A673 (cell line): ENCODE data around the gene TMEM88. TPM values are rescaled to one million over a fixed set of nuclear protein-coding genes. Genes with fewer than 3 reads are reported as not detected.

Experiments used
- Bru-seq: library from RNA; stranded (reverse); fragments of 400-500 nt; gene quantifications from one replicate; lab custom pipeline; 2021; lab: Mats Ljungman, UMichigan
- BruChase-seq, 2 experiments: library from RNA; stranded (reverse); fragments of 400-500 nt; gene quantifications; one replicate each; lab custom pipeline; 2021; lab: Mats Ljungman, UMichigan
- BruUV-seq: library from RNA; stranded (reverse); fragments of 400-500 nt; replicated peaks from 2 replicates; lab custom pipeline; 2021; lab: Mats Ljungman, UMichigan
- CTCF ChIA-PET: fragments of 300-600 bp; sonication (Branson Sonifier 250); formaldehyde crosslinking; loops from one replicate; lab custom pipeline; 2022; ENCODE audit warnings: antibody characterized with exemption; lab: Charles Lee
- POLR2A ChIA-PET: fragments of 300-600 bp; sonication (Branson Sonifier 250); formaldehyde crosslinking; loops from one replicate; lab custom pipeline; 2022; ENCODE audit warnings: antibody characterized with exemption; ENCODE audit not compliant: low non-redundant PET; lab: Charles Lee
- DNase-seq: peaks from one replicate; pipeline ENCODE4 v3.0.0-alpha.2; 2015; ENCODE audit warnings: low spot score
- H3K27ac ChIP-seq: fragments of 200-600 bp; sonication (generic); 2 replicates; pipeline ENCODE4 v1.5.1; 2016; ENCODE audit warnings: mixed run types, low read depth, mild to moderate bottlenecking, mixed read lengths, antibody characterized with exemption, low read length; ENCODE audit not compliant: poor library complexity, severe bottlenecking
- H3K27me3 ChIP-seq: fragments of 200-600 bp; sonication (generic); replicated peaks from 2 replicates; pipeline ENCODE4 v1.6.1; 2017; ENCODE audit warnings: mixed run types, low read depth, mild to moderate bottlenecking, mixed read lengths, antibody characterized with exemption, low read length; ENCODE audit not compliant: insufficient read depth, poor library complexity
- H3K36me3 ChIP-seq: fragments of 200-600 bp; sonication (generic); 2 replicates; pipeline ENCODE4 v1.6.1; 2016; ENCODE audit warnings: mixed run types, mild to moderate bottlenecking, mixed read lengths, antibody characterized with exemption, low read length; ENCODE audit not compliant: insufficient read depth, poor library complexity, severe bottlenecking
- H3K4me1 ChIP-seq: fragments of 200-600 bp; sonication (generic); 2 replicates; pipeline ENCODE4 v1.6.1; 2017; ENCODE audit warnings: mixed run types, mild to moderate bottlenecking, mixed read lengths, antibody characterized with exemption, low read length; ENCODE audit not compliant: insufficient read depth, poor library complexity, severe bottlenecking
- H3K4me3 ChIP-seq: fragments of 200-600 bp; sonication (generic); 2 replicates; pipeline ENCODE4 v1.5.1; 2016; ENCODE audit warnings: low read depth, mixed run types, mild to moderate bottlenecking, mixed read lengths, low read length; ENCODE audit not compliant: poor library complexity, severe bottlenecking
- H3K9me3 ChIP-seq: fragments of 200-600 bp; sonication (generic); 2 replicates; pipeline ENCODE4 v1.6.1; 2016; ENCODE audit warnings: mixed run types, low read depth, mild to moderate bottlenecking, mixed read lengths, antibody characterized with exemption, low read length; ENCODE audit not compliant: poor library complexity, severe bottlenecking
- CTCF ChIP-seq: fragments of 300-800, 200-600 bp; sonication (generic); conservative IDR thresholded peaks from 2 replicates; pipeline ENCODE4 v1.5.1; 2017; ENCODE audit warnings: low read depth, mild to moderate bottlenecking, antibody characterized with exemption, low read length, moderate library complexity, mixed read lengths
- EZH2 ChIP-seq: fragments of 200-600 bp; sonication (generic); IDR thresholded peaks from 2 replicates; pipeline ENCODE4 v1.6.1; 2017; ENCODE audit warnings: borderline replicate concordance, low read depth, mild to moderate bottlenecking, mixed read lengths, antibody characterized with exemption, low read length; ENCODE audit not compliant: poor library complexity, severe bottlenecking
- intact Hi-C: fragments of 100-400 bp; cut with micrococcal nuclease; formaldehyde crosslinking; loops from one replicate; pipeline ENCODE4 v1.10.0; 2022; ENCODE audit not compliant: unreplicated experiment
- long read RNA-seq: library from polyadenylated mRNA; stranded (forward); transcript quantifications from one replicate; pipeline ENCODE4 v2.0.0, GENCODE V29; 2022
- total RNA-seq: library from RNA; stranded (reverse); gene quantifications from 2 replicates; pipeline ENCODE4 v1.2.3, GENCODE V29; 2021

The TMEM88 gene
- total RNA-seq: 1.7 and 3.0 TPM in 2 replicates
- percentile 45 among the genes with signal in this experiment for Bru-seq, nascent RNA
- BruChase-seq, experiment 1, labeled RNA remaining after a 2-hour chase: percentile 45 among the genes with signal in this experiment
- BruChase-seq, experiment 2, labeled RNA remaining after a 6-hour chase: percentile 52 among the genes with signal in this experiment
- long read RNA-seq, partial matches to known transcripts: 0 of 3 reads
- long read RNA-seq, other reads (novel, unspliced or antisense): 2 of 3 reads

GRCh38 chr17:7854851-7855659, at the start of gene TMEM88:
Gene TMEM88 (plus strand): TSS chr17:7855066. CDS start chr17:7855075, 9 bp downstream.
- Histone ChIP-seq H3K4me3 (peak within 1 kb of the TSS; percentile 65), H3K27ac (peak within 1 kb of the TSS; percentile 93), H3K36me3 (peaks cover 38% of the 10 kb centered on the region), H3K4me1 (peaks cover 18% of the 10 kb centered on the region), H3K9me3 (no peaks in the 10 kb centered on the region), H3K27me3 (no peaks in the 10 kb centered on the region)
- ChIA-PET POLR2A (no interaction called here), CTCF (interaction anchor here (0.6 kb wide), 2 partner anchors 112 to 135 kb away, joined by 5 to 8 read pairs; no protein-coding TSS in a partner anchor)
- DNase-seq: no peak
- TF ChIP-seq EZH2: no peak
- no peak for TF ChIP-seq CTCF
- intact Hi-C loops: no loop called here
- BruUV-seq: no TSS peak

GRCh38 chr17:7806587-7806986, 48.3 kb upstream of the TMEM88 start:
- TF ChIP-seq EZH2 (no peak), CTCF (no peak)
- H3K9me3 ChIP-seq: no peaks in the 10 kb centered on the region
- H3K27ac ChIP-seq: no peak overlapping the region
- intact Hi-C loops: no loop called here
- ChIA-PET CTCF (no interaction called here), POLR2A (no interaction called here)
- no peaks in the 10 kb centered on the region for H3K27me3 ChIP-seq
- no TSS peak for BruUV-seq
- no peak for DNase-seq
- no peaks in the 10 kb centered on the region for H3K36me3 ChIP-seq
- H3K4me3 ChIP-seq: no peak overlapping the region
- H3K4me1 ChIP-seq: no peaks in the 10 kb centered on the region

- intact Hi-C loops: no loop called here
- H3K27ac ChIP-seq: no peak overlapping the region
- CTCF ChIA-PET: no interaction called here
- BruUV-seq: no TSS peak
- no peaks in the 10 kb centered on the region for H3K36me3 ChIP-seq
- no peaks in the 10 kb centered on the region for H3K9me3 ChIP-seq
- no peaks in the 10 kb centered on the region for H3K4me1 ChIP-seq
- TF ChIP-seq EZH2 (no peak), CTCF (no peak)
- DNase-seq: no peak
- POLR2A ChIA-PET: no interaction called here
- no peaks in the 10 kb centered on the region for H3K27me3 ChIP-seq
- no peak overlapping the region for H3K4me3 ChIP-seq
These were observed 47.7 kb upstream of the TMEM88 start for GRCh38 chr17:7807206-7807605.
